Left lobe of liver (tissue), 2 donors: Measurements from ENCODE around the gene LTBP1. TPM values are rescaled to one million over a fixed set of nuclear protein-coding genes. Genes with fewer than 3 reads are reported as not detected.
"Not testable (repeated sequence)": the region's sequence is repeated elsewhere in the genome, so short reads cannot be mapped to it uniquely, and the experiment has no call there.

Experiments
- ATAC-seq: fragments of 200-7000 bp; cut with Tn5 transposase; one replicate; pipeline ENCODE4 v1.9.1; 2020; ENCODE audit warnings: mild to moderate bottlenecking, moderate library complexity
- DNase-seq: peaks from one replicate; pipeline ENCODE4 v3.0.0-alpha.2; 2020; ENCODE audit warnings: low spot score
- total RNA-seq: library from RNA; stranded (reverse); gene quantifications from one replicate; pipeline ENCODE4 v1.2.1, GENCODE V29; 2021
- donor health status: DM: no; HTN: no; CAD: no; lungs with moderate emphysema.
- donor health status: DM: no; HTN: yes; CAD: no.

Gene LTBP1, protein sequence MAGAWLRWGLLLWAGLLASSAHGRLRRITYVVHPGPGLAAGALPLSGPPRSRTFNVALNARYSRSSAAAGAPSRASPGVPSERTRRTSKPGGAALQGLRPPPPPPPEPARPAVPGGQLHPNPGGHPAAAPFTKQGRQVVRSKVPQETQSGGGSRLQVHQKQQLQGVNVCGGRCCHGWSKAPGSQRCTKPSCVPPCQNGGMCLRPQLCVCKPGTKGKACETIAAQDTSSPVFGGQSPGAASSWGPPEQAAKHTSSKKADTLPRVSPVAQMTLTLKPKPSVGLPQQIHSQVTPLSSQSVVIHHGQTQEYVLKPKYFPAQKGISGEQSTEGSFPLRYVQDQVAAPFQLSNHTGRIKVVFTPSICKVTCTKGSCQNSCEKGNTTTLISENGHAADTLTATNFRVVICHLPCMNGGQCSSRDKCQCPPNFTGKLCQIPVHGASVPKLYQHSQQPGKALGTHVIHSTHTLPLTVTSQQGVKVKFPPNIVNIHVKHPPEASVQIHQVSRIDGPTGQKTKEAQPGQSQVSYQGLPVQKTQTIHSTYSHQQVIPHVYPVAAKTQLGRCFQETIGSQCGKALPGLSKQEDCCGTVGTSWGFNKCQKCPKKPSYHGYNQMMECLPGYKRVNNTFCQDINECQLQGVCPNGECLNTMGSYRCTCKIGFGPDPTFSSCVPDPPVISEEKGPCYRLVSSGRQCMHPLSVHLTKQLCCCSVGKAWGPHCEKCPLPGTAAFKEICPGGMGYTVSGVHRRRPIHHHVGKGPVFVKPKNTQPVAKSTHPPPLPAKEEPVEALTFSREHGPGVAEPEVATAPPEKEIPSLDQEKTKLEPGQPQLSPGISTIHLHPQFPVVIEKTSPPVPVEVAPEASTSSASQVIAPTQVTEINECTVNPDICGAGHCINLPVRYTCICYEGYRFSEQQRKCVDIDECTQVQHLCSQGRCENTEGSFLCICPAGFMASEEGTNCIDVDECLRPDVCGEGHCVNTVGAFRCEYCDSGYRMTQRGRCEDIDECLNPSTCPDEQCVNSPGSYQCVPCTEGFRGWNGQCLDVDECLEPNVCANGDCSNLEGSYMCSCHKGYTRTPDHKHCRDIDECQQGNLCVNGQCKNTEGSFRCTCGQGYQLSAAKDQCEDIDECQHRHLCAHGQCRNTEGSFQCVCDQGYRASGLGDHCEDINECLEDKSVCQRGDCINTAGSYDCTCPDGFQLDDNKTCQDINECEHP (N-terminal part only)
- total RNA-seq = 5.8 TPM

DNA sequence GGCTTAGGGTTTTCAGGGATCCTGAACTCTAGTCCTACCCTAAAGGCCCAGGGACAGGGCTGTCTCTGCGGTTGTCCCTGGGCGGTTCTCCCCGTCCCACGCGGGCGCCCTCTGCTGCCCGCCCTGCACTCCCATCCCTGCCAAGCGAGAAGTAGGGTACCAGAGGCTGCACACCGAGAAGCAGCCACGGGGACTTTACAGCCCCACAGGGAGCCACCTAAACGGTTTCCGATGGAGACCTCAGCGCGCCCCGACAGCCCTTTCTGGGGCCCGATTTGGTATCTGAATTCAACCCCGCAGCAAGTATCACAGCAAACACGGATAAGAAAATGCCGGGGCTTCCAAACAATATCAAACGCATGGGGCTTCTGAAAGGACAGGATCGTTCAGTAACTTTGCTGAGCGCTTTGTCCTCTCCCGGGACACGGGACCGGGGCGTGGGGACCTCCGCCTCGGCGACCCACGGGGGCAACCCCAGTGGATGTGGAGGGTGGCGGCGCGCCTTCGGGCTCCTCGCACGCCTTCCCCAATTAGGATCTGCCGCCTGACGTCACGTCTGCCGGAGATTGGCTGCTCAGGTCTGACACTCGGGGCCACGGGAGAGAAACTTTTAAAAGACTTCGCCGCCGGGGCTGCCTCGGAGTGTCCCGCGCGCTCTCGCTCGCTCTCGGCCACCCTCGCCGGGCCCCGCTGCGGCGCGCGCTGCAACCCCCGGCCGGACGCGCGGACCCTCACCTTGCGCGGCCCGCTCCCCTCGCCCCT, at the start of gene LTBP1:
Gene LTBP1, plus strand, starts transcription at position 640 of the 762 bp plus-strand sequence. CDS start 372 bp downstream, outside the sequence.
- DNase-seq (peak; percentile 73), ATAC-seq (peak; percentile 94)

DNA sequence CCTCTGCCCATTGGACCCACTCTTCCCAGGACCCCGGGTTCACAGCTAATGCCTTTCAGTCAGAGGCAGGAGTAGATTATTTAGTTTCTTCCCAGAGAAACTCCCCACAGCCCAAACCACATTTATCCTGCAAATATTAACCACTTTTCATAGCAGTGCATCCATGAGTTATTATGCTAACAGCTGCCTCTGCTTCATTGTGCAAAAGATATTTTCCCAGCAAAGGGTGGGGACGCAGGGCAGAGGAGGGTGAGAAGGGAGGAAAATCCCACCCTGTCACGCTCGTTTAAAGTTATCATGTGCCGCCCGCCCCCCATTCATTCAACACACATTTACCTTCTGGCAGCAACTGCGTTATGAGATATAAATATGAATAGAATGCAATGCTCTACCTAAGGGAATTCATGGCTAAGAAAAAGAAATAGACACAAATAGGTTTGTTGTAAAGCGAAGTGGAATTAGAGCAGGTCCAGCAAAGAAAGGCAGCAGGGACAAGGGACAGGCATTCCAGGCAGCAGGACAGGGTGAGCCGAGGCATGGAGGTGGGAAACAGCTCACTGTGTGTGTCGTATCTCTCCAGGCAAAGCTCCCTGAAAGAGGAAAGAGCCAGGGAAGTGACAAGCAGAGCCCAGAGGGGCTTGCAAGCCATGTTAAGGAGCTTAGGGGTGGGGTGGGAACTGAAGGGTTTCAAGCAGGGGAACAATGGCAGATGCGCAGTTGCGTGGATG, 46.3 kb upstream of the LTBP1 start:
- no peak for DNase-seq
- ATAC-seq = no peak

DNA sequence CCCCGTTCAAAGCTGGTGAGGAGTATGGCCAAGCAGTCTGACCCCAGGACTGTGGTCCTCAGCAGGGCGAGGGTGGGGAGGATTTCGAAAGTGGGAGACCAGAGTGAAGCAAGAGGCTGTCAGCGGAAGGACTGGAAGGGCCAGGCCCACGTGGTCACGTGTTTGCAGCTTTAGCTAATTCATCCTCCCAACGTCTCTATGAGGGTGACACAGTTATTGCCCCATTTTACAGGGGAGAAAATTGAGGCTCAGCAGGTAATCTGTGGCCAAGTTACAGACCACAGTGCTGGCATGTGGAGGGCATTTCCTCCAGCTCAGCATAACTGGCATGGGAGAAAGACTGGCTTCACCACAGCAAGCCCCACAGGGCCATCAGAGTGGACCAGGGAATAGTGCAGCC, 45.4 kb upstream of the LTBP1 start:
- DNase-seq (no peak), ATAC-seq (no peak)

DNA sequence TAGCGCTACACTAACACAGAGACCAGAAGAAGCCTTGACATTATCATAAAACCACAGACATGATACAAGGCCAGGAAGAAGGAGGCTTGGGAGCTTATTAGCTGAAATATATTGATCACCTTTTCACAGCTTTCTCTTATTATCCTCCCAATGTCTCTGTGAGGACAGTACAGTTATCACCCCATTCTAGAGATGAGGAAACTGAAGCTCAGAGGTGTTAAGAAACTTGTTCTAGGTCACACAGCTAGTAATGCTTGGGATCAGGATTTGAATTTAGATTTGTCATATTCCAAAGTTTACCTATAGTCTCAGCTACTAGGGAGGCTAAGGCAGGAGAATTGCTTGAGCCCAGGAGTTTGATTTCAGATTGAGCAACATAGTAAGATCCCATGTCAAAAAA, 44.6 kb upstream of the LTBP1 start:
- ATAC-seq = no peak
- DNase-seq = no peak

DNA sequence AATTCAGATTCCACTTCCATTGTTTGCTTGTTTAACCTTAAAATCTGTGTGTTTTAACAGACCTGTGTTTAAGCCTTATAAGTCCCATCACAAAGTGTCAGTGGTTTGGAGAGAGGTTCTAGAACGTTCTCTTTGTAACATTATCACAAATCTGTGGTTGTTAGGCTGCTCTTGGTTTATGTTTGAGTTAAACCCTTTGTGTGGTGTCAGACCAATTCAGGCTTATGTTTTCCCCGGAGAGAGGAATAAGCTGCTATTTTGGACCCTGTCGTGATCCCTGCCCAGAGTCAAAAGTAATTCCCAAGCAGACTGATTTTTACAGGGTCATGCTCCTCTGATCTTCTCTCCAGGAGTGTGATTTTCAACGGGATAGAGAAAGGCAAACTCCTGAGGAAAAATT, 43.8 kb upstream of the LTBP1 start:
- DNase-seq = no peak
- ATAC-seq = no peak

DNA sequence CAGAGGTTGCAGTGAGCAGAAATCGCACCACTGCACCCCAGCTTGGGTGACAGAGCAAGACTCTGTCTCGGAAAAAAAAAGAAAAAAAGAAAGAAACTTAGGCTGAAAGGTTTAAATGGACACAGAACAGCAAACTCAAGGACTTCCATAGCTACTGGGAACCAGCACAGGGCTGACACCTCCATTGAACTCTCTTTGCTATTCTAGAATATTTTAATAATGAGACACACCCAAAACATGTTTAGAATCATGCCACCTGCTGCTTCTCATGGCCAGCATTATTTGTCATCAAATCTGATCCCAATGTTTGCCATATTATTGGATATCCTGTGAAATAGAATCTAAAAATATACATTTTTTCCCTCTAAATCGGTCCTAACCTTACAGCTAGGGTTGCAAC, 42.7 kb upstream of the LTBP1 start:
- ATAC-seq = no peak
- DNase-seq = no peak

DNA sequence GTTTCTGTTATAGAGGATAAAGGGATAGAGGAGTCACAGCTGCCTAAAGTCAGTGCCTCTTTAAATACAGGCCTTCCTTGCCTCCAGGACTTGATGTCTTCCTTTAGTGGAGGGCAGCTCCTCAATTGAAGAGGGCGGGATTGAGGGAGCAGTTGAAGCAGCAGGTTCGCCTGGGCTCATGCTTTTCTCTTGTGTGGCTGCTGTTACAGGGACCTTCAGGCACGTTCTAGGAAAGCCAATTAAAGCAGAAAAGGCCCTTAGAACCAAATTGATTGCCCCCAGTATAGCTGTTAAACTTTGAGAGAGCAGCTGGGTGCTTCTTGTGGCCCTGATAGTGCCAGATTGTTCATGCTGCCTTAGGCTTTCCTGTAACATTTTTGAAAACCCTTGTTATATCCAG, 42.0 kb upstream of the LTBP1 start:
- DNase-seq (no peak), ATAC-seq (no peak)

DNA sequence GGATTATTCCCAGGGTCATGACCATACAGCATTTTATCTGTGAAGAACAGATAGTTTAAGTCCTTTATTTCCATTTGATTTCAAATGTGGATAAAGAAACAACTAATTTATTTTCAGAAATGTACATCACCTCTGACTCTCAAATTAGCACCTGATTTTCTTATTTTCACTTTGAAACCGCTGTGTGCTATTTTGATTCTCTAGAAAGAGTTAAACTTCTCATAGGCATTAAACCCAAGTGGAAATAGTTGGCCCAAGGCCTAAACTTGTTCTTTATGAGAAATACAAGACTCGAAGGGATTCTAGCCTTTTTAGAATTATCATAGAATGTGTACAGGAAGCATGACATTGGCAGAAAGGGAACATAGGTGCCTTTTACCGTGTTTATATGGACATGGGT, 41.5 kb upstream of the LTBP1 start:
- ATAC-seq (no peak), DNase-seq (no peak)

DNA sequence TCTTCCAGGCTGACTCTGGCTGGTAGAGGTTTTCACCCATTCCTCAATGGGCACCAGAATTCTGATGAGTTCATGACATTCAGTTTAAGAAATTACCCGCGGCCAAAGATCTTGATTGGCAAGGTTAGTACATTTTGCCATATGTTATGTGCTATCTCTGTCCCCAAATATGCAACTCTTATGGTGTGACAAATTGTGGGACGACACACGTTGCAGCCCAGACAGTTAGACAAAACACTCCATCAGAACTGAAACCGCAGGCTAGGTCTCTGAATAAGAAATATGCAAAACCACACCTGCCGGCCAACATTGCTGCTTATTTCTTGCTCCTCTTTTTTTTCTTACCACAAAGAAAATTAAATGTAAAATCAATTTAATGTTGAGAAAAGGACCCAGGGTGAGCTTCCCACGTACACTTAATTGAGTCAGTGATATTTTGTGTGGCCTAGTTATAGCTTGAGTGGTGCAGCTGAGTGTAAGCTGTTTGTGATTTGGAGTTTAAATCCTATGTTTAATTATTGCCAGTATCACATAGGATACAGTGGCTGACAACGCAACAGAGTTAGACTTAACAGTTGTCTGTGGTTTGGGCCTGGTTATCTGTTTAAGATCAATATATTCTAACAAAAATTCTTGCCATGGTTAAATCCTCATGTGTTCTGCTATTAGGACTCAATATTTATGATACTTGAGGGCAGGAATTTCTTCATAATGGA, 35.7 kb upstream of the LTBP1 start:
- ATAC-seq (no peak), DNase-seq (no peak)

DNA sequence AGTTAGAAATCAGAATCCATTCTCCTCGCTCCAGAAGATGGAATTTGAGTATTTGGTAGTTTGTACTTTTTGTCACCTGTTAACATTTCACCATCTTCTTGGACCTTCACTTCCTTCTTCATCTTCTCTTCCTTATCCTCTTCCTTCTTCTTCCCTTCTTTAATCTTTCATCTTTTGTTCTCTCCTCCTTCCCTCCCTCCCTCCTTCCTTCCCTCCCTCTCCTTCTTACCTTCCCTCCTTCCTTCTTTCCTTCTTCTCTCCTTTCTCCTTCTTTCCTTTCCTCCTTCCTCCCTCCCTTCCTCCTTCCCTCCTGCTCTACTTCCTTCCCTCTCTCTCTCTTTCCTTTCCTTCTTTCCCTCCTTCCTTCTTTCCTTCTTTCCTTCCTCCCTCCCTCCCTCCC, 31.1 kb upstream of the LTBP1 start:
- DNase-seq (no peak), ATAC-seq (no peak)

DNA sequence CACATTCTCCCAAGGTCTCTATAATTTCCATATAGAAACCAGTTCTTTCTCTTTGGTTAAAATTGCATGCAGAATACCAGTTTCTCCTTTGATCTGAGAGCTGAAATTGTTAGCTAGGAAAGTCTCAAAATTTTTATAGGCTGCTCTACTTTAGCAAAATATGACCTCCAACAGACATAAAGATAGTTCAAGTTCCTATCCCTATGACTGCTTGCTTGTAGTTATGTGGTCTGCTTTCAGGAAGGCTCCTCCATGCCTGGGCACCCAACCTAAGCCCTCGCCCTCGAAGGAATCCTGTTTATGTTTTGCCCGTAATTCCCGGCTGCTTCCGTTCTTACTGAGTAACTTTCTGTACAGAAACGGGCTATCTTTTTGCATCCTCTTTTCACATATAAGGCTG, 28.0 kb upstream of the LTBP1 start:
- ATAC-seq (no peak), DNase-seq (no peak)

DNA sequence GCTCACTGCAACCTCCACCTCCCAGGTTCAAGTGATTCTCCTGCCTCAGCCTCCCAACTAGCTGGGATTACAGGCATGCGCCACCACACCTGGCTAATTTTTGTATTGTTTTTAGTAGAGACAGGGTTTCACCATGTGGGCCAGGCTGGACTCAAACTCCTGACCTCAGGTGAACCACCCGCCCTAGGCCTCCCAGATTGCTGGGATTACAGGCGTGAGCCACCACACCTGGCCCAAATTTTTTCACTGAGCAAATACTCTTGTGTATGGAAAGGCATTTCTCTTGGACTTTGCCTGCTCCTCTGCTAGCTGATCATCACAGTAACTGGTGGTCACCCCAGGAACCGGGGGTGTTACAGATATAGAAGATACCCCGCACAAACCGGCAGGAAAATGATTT, 26.9 kb upstream of the LTBP1 start:
- not testable (repeated sequence) for ATAC-seq, DNase-seq

DNA sequence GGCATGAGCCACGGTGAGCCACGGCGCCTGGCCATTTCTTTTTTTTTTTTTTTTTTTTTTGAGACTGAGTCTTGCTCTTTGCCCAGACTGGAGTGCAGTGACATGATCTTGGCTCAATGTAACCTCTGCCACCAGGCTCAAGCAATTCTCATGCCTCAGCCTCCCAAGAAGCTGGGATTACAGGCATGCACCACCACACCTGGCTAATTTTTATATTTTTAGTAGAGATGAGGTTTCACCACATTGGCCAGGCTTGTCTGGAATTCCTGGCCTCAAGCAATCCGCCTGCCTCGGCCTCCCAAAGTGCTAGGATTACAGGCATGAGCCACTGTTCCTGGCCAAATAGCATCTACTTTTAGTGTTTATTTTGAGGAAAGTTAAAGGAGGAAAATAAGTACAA, 25.3 kb upstream of the LTBP1 start:
- not testable (repeated sequence) for ATAC-seq

DNA sequence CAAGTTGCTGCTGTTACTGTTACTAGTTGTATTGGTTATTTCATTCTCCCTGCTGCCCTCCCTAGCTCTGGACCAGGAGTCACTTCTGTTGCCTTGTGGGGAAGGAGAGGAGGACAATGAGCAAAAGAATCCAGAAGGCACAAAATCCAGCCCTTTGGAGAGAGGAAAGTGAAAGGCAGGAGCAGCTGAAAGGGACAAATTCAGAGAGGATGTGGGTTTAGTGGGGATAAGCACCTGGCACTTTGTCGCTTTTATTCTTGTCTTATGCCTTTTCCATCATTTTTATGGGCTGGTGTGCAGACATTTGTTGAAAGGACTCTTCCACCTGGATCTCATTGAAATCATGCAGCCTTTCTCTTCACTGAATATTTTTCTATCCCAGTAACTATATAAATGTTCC, 24.3 kb upstream of the LTBP1 start:
- ATAC-seq = no peak

More for the DNA sequence above, 25.3 kb upstream of the LTBP1 start:
- not testable (repeated sequence) for DNase-seq

DNA sequence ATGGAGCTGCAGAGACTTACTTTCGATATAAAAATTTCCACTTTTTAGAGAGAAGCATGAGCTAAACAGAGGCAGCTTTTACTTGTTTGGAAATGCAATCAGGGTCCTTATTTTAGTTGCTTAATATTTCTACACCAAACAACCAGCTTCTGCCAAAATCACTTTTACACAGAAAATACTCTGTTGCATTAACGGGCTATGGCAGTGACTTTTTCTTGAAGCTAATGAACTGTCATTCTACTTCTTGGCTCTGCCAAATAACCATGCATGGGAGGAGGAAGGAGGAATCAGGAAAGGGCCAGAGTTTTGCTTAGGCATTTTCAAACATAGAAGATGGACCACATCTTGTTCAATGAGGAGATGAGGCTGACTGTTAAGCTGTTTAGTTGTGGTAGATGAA, 23.6 kb upstream of the LTBP1 start:
- DNase-seq (no peak), ATAC-seq (no peak)

More for the DNA sequence above, 24.3 kb upstream of the LTBP1 start:
- DNase-seq = no peak

DNA sequence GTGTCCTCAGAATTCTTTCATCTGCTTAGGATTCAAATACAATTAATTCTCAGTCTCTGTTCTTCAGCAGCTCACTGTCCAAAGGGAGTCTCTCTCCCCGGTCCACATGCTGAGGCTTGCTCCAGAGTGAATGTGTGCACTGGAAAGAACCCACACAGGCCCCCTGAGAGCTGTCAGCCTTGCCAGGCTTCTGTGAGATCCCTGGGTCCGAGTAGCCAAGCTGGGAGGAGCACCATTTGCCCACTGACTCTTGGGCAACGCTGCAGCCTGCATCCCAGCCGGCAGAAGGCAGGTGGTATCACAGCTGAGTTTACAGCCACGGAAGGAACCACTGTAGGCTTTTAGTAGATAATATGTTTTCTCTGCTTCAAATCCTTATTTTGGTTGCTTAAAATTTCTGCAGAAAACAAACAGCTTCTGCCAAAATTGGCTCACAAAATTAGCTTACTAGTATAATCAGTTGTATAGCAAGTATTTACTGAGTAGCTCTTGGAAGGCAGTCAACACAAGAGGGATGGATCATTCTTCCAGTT, 21.4 kb upstream of the LTBP1 start:
- no peak for DNase-seq
- ATAC-seq = no peak

DNA sequence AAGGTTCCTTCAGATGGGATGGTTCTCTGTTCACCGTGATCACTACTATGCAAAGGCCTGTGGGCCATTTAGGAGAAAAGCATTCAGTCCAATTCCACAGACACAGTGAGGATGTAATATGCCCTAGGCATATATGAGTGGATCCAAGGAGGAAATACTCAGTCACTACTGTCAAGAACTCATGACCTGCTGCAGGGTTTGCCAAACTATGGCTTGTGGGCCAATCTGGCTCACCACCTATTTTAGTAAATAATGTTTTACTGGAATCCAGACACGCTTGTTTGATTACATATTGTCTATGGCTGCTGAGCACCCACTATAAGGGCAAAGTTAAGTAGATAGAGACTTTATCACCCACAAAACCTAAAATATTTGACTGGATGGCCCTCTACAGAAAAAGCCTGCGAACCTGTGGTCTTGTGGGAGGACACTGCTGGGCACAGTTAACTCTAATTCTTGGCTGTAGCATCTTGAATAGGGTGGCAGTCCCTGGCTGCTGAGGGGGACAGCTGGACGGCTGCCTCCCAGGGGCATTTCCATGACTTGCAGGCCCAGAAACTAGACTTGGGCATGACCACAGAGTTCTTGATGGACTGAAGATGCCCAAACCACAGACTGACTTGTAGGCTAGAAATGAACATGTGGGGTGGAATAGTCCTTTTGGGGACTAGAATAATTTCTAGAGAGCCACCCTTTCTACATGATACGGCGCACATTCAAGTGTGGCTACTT, 20.6 kb upstream of the LTBP1 start:
- DNase-seq = no peak
- no peak for ATAC-seq

DNA sequence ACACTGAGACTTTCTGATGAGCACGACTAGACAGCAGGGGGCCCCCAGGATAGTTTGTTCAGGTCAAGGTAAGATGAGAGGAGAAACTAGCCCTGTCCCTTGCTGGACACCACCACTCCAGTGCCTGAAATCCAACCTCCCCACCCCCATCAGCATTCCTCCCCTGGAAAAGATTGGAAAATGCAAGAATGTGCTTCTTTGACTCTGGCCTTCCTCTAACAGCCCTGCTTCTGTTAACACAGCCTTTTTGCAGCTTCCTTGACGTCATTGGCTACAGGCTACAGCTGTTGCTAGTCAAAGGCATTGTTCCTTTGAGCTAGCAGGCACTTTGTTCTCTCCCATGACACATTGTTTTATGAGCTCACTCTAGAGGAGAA, 20.1 kb upstream of the LTBP1 start:
- DNase-seq (no peak), ATAC-seq (no peak)
